ENCODE measurements around the gene KIF21A.
"Not testable (repeated sequence)": the region's sequence is repeated elsewhere in the genome, so short reads cannot be mapped to it uniquely, and the experiment has no call there.

Gene KIF21A

GRCh38 chr12:39348941-39349626, 93.8 kb downstream of the KIF21A start:
- no peak for DNase-seq

DNA sequence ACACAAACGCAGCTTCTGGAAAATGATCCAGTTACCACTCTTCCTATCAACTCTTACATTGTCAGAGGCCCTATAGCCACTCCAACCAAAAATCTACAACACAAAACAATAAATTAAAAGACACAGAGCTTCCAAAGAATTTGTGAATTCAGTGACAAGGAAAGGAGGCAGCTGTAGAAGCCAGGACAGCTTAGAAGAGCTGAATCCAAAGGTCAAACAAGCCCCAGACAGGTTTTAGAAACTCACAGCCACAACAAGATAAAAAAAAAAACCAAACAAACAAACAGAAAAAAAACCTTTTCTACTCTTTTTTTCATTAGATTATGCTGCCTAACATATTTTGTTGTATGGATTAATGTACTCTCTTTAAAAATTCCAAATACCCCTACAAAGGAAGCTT, 94.4 kb downstream of the KIF21A start:
- DNase-seq, result no peak

GRCh38 chr12:39344926-39345325, 98.0 kb downstream of the KIF21A start:
- DNase-seq, result no peak

DNA sequence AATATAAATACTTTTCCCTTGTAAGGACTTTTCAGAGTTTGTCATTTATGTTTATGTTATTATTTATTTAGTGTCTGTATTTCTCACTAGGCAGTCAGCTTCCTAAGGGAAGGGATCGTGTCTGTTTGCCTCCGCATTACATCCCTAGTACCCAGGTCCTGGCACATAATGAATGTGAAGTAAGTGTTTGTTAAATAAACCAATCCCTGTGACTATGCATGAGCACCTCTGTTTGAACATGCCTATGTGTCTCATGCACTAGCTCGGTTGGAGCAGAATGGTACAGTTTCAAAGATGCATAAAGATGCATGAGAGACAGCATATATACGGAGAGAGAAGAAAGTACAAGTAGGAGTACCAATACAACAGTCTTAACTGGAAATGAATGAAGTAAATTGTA, 99.3 kb downstream of the KIF21A start:
- DNase-seq, result no peak

GRCh38 chr12:39341761-39342160, 101.2 kb downstream of the KIF21A start:
- DNase-seq, result no peak

DNA sequence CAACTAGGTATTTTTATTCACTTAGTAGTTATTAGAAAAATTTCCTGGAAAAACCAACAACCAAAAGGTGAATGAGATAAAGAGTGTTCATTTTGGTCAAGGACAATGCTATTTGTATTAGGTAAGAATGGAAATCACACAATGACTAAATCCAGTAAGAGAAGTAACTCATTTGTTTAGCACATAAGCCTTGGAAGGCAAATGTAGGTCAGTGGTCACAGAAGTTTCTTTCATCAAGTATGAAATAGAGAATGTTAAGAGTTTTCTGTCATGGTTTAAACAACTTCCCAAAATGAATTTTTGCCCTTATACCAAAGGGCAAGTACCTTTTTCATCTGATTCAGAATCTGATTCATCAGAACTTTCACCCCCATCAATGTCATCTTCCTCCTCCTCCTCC, 101.7 kb downstream of the KIF21A start:
- no peak for DNase-seq

DNA sequence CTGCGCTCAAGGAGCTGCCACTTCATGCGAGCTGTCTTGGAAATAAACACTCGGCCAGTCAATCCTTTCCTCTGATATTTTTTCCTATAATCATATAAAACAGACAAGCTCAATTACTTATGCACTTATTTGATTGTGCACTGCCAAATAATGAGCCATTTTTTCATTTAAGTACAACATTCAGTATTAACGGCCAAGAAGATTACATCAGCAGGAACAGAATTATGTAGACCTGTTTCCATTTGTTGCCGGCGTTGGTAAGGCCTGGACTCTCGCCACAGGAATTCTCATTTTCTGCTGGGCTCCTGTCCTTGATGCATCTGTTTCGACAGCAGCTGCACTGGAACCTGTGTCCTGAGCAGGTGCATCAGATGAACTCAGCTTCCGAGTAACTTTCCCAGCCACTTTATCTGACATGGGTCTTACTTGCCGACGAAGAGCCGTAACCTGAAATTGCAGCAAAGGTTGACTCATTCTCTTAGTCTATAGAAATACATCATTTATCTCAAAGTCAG, 110.2 kb downstream of the KIF21A start:
- no peak for DNase-seq

GRCh38 chr12:39331539-39332261, 111.2 kb downstream of the KIF21A start:
- DNase-seq, result no peak

DNA sequence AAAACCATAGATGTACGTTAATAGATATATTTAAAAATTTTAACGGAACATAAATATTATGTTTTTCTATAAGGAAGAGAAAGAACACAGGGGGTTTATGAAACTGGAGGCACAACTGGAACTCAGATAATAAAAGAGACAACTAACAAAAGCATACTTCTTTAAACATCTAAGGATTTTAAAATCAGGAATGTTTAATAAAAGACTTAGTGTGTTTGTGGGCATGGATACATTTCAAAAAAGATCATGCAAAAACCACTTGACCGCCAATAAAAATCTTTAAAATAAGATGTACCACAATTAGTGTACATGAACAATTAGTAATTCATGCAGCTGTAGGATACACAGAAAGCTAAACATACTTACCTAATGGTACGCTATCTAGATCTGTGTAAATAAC, 113.0 kb downstream of the KIF21A start:
- no peak for DNase-seq

DNA sequence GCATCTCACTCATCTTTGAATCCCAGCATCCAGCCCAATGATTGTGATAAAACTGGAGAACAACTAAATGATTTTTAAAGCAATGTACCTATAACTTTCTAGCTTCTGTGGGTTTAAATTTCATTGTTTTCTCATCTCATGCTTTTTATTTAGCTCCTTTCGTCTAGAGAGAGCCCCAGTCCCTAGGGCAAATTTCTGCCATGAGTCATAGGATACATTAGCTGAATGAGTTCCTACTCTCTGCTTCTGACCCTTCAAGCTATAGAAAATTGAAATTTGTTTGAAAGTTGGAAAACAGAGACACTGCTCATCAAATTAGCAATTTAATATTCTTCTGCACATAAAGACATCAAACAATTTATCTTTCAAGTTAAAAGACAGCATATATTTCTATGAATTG, 113.9 kb downstream of the KIF21A start:
- DNase-seq, result no peak

GRCh38 chr12:39327965-39328364, 115.0 kb downstream of the KIF21A start:
- no peak for DNase-seq

DNA sequence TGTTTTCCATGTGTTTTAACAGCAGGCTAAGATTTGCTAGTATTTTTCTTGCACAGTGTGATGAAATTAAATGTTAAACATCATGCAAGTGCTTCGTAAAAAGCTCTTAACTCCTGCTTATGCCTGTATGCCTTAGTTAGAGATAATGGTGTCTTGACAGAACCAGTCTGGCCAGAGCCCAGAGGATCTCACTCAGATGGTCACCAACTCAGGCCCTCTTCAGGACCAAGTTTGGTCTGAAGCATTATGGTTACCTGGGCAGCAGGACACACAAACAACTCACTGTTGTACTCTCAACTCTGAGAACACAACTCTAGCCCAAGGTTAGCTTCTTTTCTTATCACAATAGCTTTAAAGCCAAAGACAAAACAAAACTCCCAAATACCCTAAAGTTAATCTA, 115.4 kb downstream of the KIF21A start:
- DNase-seq, result no peak

GRCh38 chr12:39319180-39319579, 123.7 kb downstream of the KIF21A start:
- no peak for DNase-seq

- no peak for DNase-seq
Measured at GRCh38 chr12:39314547-39314946, 128.4 kb downstream of the KIF21A start.

DNA sequence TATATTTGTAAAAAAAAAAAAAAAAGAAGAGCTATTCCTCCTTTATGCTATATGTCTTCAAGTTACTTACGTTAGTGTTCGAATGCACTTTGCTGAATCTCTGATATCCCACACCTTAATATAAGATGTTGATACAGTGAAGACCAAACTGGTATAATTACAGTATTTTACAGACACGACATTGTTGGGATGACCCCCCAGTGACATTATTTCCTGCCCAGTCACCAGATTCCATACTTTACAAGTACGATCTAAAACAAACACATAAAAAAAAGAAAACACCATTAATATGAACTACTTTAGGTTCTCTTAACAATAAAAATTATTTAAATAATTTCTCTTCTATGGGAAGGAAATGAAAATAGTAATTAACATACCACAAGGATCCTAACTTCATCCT, 133.4 kb downstream of the KIF21A start:
- no peak for DNase-seq

- DNase-seq, result no peak
Measured at GRCh38 chr12:39301422-39301821, 141.5 kb downstream of the KIF21A start.

- DNase-seq, result no peak
Measured at GRCh38 chr12:39300799-39301198, 142.1 kb downstream of the KIF21A start.

DNA sequence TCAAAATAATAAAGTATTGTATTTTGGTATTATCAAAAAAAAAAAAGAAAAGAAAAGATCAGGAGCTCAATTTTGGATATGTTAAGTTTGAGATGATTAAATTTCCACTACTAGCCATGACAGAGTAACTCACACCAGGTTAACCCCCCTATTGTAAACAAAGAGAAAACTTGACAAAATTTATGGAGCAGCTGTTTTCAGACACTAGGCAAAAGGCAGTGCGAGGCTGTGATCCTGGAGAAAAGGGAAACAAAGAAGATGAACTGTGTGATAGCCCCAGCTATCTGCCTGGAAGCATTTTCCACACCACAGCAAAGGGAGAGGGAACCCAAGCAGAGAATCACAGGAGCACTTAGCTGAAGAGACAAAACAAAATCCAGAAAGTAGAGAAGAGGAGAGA, 145.0 kb downstream of the KIF21A start:
- no peak for DNase-seq

GRCh38 chr12:39296496-39296895, 146.4 kb downstream of the KIF21A start:
- no peak for DNase-seq

DNA sequence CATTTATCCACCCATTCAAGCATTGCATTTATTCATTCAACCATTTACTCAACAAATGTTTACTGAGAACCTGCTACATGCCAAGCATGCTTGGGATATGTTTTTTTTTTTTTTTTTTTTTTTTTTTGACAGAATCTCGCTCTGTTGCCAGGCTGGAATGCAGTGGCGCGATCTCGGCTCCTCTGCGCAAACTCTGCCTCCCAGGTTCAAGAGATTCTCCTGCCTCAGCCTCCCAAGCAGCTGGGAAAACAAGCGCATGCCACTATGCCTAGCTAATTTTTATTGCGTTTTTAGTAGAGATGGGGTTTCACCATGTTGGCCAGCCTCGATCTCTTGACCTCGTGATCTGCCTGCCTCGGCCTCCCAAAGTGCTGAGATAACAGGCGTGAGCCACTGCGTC, 147.3 kb downstream of the KIF21A start:
- DNase-seq, result not testable (repeated sequence)

GRCh38 chr12:39294715-39295114, 148.2 kb downstream of the KIF21A start:
- DNase-seq, result peak in 4 of 51 donors; percentile 3 to 15 (median 8)

DNA sequence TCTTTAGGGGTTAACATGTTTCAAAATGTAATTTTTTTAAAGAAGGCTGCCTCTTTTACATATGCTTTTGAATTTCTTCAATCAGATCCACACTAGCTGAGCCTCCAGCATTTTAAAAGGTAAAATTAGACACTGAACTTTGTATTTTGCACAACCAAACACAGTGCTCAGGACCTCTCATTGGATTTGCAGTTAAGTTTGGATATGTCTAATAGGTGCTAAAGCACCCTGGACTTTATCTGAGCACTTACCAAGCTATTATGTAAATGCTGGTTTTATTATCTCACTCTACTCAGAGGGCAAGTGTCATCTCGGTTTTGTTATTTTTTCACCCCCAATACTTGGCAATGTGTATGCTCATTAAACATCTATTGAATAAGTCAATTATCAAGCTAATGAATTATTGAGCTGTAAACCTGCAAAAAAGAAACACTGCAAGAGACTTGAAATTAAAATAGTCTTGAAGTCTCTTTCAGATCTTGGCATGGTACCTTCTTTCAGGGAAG, 150.7 kb downstream of the KIF21A start:
- no peak for DNase-seq

DNA sequence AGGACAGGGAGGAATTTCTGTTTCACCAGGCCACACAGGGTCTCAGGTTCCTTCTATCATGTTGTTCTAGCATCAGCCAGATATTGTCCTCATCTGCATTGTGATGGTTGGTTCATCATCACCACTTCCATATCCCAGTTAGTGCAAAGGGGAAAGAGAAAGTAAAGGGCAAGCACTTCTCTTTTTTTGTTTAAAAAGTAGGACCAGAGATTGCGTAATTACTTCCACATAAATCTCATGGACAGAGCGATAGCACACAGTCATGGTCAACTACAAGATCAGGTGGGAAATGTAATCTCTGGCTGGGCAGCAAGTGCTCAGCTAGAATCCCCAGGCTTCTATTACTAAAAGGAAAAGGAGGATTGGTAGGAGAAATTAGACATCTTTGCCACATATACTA, 155.1 kb downstream of the KIF21A start:
- DNase-seq, result no peak
